ENCODE results near the gene IL18R1. TPM values are rescaled to one million over a fixed set of nuclear protein-coding genes. Genes with fewer than 3 reads are reported as not detected.

The IL18R1 gene
- total RNA-seq, 1 experiment from 2014 or later, result 1.9 TPM

DNA sequence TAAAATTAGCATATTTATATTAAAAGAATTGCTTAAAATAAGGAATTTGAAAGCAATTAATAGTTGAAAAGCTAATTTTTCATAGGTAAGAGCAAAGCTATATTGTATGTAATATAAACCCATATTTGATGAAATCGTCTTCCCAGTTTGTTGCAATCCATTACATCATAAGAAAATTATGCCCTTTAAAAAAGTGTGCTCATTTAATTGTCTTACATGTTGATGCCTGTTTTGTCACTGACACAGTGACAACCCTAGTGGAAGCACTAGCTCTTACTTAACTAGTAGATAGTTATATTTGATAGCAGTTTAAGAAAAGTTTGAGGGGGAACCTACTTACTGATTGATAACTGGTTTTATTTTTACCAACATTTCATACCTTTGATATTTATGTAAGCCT lies 37.3 kb downstream of the IL18R1 start:
- Histone ChIP-seq H3K27ac (no peak overlapping the region), H3F3A (ENCODE audit: insufficient read depth, low read depth) (no peaks in the 10 kb centered on the region), H3K9me2 (ENCODE audit: insufficient read depth) (0 out of 2 replicates have a peak, but pooled peaks cover 4% of the 10 kb centered on the region), H2AFZ (no peak overlapping the region), H3K79me2 (ENCODE audit: low read depth) (no peaks in the 10 kb centered on the region), H3K4me2 (no peak overlapping the region), H3K4me3 (no peak overlapping the region), H3K4me1 (replicated peaks; ENCODE audit: insufficient read depth) (no peaks in the 10 kb centered on the region), H3K27me3 (ENCODE audit: insufficient read depth, low read depth) (no peaks in the 10 kb centered on the region), H3K36me3 (ENCODE audit: low read depth) (no peaks in the 10 kb centered on the region), H4K20me1 (ENCODE audit: insufficient read depth) (no peaks in the 10 kb centered on the region), H3K9me3 (ENCODE audit: insufficient read depth, low read depth) (no peaks in the 10 kb centered on the region)
- POLR2A ChIA-PET (ENCODE audit: unreplicated experiment), result no interaction called here
- no TSS peak for BruUV-seq (replicated peaks)
- no peak for DNase-seq
- TF ChIP-seq CTCF (conservative IDR thresholded peaks at IDR 0.05), result no peak
- no peak for TF ChIP-seq EZH2 (IDR thresholded peaks at IDR 0.05; ENCODE audit: low read depth)
- CTCF ChIA-PET, result no interaction called here
- intact Hi-C loops (cut with micrococcal nuclease; ENCODE audit: unreplicated experiment), result no loop called here

GRCh38 chr2:102396012-102396411 lies 40.4 kb downstream of the IL18R1 start:
- ChIA-PET POLR2A (ENCODE audit: unreplicated experiment) (no interaction called here), CTCF (no interaction called here)
- Histone ChIP-seq H3K4me3 (no peak overlapping the region), H3K4me2 (no peak overlapping the region), H3K9me2 (ENCODE audit: insufficient read depth) (0 out of 2 replicates have a peak, but pooled peaks cover 4% of the 10 kb centered on the region), H3K79me2 (ENCODE audit: low read depth) (no peaks in the 10 kb centered on the region), H4K20me1 (ENCODE audit: insufficient read depth) (no peaks in the 10 kb centered on the region), H2AFZ (no peak overlapping the region), H3K27me3 (ENCODE audit: insufficient read depth, low read depth) (no peaks in the 10 kb centered on the region), H3F3A (ENCODE audit: insufficient read depth, low read depth) (no peaks in the 10 kb centered on the region), H3K36me3 (ENCODE audit: low read depth) (no peaks in the 10 kb centered on the region), H3K9me3 (ENCODE audit: insufficient read depth, low read depth) (no peaks in the 10 kb centered on the region), H3K27ac (no peak overlapping the region), H3K4me1 (replicated peaks; ENCODE audit: insufficient read depth) (no peaks in the 10 kb centered on the region)
- intact Hi-C loops (cut with micrococcal nuclease; ENCODE audit: unreplicated experiment), result no loop called here
- BruUV-seq (replicated peaks), result no TSS peak
- TF ChIP-seq EZH2 (IDR thresholded peaks at IDR 0.05; ENCODE audit: low read depth) (no peak), CTCF (conservative IDR thresholded peaks at IDR 0.05) (no peak)
- DNase-seq, result no peak

DNA sequence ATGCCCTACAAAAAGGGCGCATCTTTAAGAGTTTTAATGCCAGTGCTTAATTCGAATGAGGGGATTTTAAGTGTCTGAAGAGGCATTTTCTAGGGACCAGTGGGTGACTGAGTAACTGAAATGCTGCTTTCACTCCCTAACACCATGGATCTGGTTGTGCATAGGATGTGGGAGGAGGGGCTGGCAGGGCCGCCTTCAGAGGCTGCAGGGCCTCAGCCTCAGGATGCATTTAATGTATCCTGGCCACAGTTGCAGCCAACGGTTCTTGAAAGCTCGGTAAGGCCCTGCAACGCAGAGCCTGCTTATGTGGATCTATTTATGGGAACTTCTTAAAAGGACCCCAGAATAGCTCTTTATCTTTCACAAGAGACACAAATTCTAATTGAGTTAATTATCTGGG lies 41.6 kb downstream of the IL18R1 start:
- BruUV-seq (replicated peaks), result no TSS peak
- CTCF ChIA-PET, result no interaction called here

More for the DNA sequence above, 41.6 kb downstream of the IL18R1 start:
- POLR2A ChIA-PET (ENCODE audit: unreplicated experiment), result no interaction called here
- H3K4me2 ChIP-seq, result no peak overlapping the region
- no peak for TF ChIP-seq CTCF (conservative IDR thresholded peaks at IDR 0.05)
- no peak for TF ChIP-seq EZH2 (IDR thresholded peaks at IDR 0.05; ENCODE audit: low read depth)
- no peaks in the 10 kb centered on the region for H3K79me2 ChIP-seq (ENCODE audit: low read depth)
- no peaks in the 10 kb centered on the region for H3F3A ChIP-seq (ENCODE audit: insufficient read depth, low read depth)
- H3K4me1 ChIP-seq (replicated peaks; ENCODE audit: insufficient read depth), result no peaks in the 10 kb centered on the region
- 0 out of 2 replicates have a peak, but pooled peaks cover 4% of the 10 kb centered on the region for H3K9me2 ChIP-seq (ENCODE audit: insufficient read depth)
- H3K27ac ChIP-seq, result no peak overlapping the region
- H4K20me1 ChIP-seq (ENCODE audit: insufficient read depth), result no peaks in the 10 kb centered on the region
- intact Hi-C loops (cut with micrococcal nuclease; ENCODE audit: unreplicated experiment), result no loop called here
- no peak overlapping the region for H2AFZ ChIP-seq
- no peak overlapping the region for H3K4me3 ChIP-seq
- no peaks in the 10 kb centered on the region for H3K9me3 ChIP-seq (ENCODE audit: insufficient read depth, low read depth)
- no peak for DNase-seq
- H3K36me3 ChIP-seq (ENCODE audit: low read depth), result no peaks in the 10 kb centered on the region
- H3K27me3 ChIP-seq (ENCODE audit: insufficient read depth, low read depth), result no peaks in the 10 kb centered on the region

All from PC-9 (cell line).